K562 (cell line): Measurements from ENCODE around the gene FASTK. TPM values are rescaled to one million over a fixed set of nuclear protein-coding genes. Genes with fewer than 3 reads are reported as not detected.

Experiments
- AFF1 ChIP-seq, 2 experiments: fragments of 450-650 bp; IDR thresholded peaks; 2 replicates each; pipeline ENCODE4 v1.6.1; 2018; ENCODE audit warnings: mild to moderate bottlenecking in 2 of 2, low read depth in 1 of 2; ENCODE audit not compliant: partially characterized antibody in 2 of 2
- BRD9 ChIP-seq: fragments of 450-650 bp; IDR thresholded peaks from 2 replicates; pipeline ENCODE4 v1.6.1; 2018; ENCODE audit warnings: low read depth; ENCODE audit not compliant: partially characterized antibody
- CC2D1A ChIP-seq: fragments of 450-650 bp; IDR thresholded peaks from 2 replicates; pipeline ENCODE4 v1.6.1; 2017; ENCODE audit warnings: mild to moderate bottlenecking
- ESRRA ChIP-seq: fragments of 450-650 bp; IDR thresholded peaks from 2 replicates; pipeline ENCODE4 v1.6.1; 2014; ENCODE audit warnings: low read depth, mild to moderate bottlenecking, moderate library complexity, borderline replicate concordance
- GTF2E2 ChIP-seq: fragments of 200-800 bp; sonication (Bioruptor generic); IDR thresholded peaks from 2 replicates; pipeline ENCODE4 v1.6.1; 2016; ENCODE audit warnings: missing genetic modification characterization, missing compliant biosample characterization
- JUND ChIP-seq, 2 experiments: IDR thresholded peaks; 2 replicates in 1 of 2; 3 replicates in 1 of 2; pipeline ENCODE4 v1.6.1; 2011; ENCODE audit warnings: borderline replicate concordance in 2 of 2, low read depth in 2 of 2, low read length in 2 of 2, improper control_type of control experiment in 1 of 2, missing biosample characterization in 1 of 2, missing genetic modification characterization in 1 of 2, missing genetic modification reagents in 1 of 2
- KAT2B ChIP-seq: IDR thresholded peaks from one replicate; pipeline ENCODE4 v1.6.1; 2012; ENCODE audit warnings: low read depth, mild to moderate bottlenecking, control low read depth, inconsistent platforms, low read length, moderate library complexity
- LARP7 ChIP-seq: fragments of 450-650 bp; IDR thresholded peaks from 2 replicates; pipeline ENCODE4 v1.6.1; 2016
- MYC ChIP-seq, 2 experiments: fragments of 250-450 bp in 1 of 2; sonication (Bioruptor Pico) in 1 of 2; IDR thresholded peaks; 2 replicates each; pipeline versions ENCODE4 v1.5.1 to v1.6.1; 2012 to 2021; ENCODE audit warnings: low read depth in 2 of 2, borderline replicate concordance in 1 of 2, improper control_type of control experiment in 1 of 2, low read length in 1 of 2, mild to moderate bottlenecking in 1 of 2, moderate library complexity in 1 of 2
- OTX1 ChIP-seq: fragments of 450-650 bp; formaldehyde crosslinking; IDR thresholded peaks from 2 replicates; pipeline ENCODE4 v1.4.0; 2022; ENCODE audit warnings: mild to moderate bottlenecking
- SIN3A ChIP-seq, 2 experiments: fragments of 150-350 bp in 1 of 2; IDR thresholded peaks; 2 replicates each; pipeline ENCODE4 v1.6.1; 2011 to 2016; ENCODE audit warnings: borderline replicate concordance in 2 of 2, low read depth in 2 of 2, low read length in 2 of 2, mild to moderate bottlenecking in 2 of 2, moderate library complexity in 2 of 2; ENCODE audit not compliant: control insufficient read depth in 1 of 2
- TOE1 ChIP-seq, 2 experiments: fragments of 450-650 bp in 1 of 2; sonication (generic) in 1 of 2; formaldehyde crosslinking in 1 of 2; IDR thresholded peaks; 2 replicates each; pipeline versions ENCODE4 v1.7.1 to v1.8.0; 2016 to 2022; ENCODE audit warnings: borderline replicate concordance in 2 of 2, mild to moderate bottlenecking in 2 of 2, antibody characterized with exemption in 1 of 2, inconsistent platforms in 1 of 2, low read depth in 1 of 2, missing genetic modification reagents in 1 of 2, moderate library complexity in 1 of 2
- ZBTB33 ChIP-seq: sonication (generic); formaldehyde crosslinking; IDR thresholded peaks from 2 replicates; pipeline ENCODE4 v1.8.1; 2023; ENCODE audit warnings: mild to moderate bottlenecking, missing genetic modification reagents
- ZNF717 ChIP-seq: fragments of 250-450 bp; sonication (Bioruptor Pico); IDR thresholded peaks from 2 replicates; pipeline ENCODE4 v1.5.0; 2021
- polyA plus RNA-seq, 8 experiments: library from polyadenylated mRNA; depleted of rRNA in 4 of 8; stranded (reverse) in 5 of 8; unstranded in 3 of 8; fragments of >200 nt; fragmentation: Nextera tagmentation in 2 of 8; fragmentation: Illumina TruSeq in 1 of 8; extraction: Ambion mirVana in 2 of 8; extraction: Trizol in 1 of 8; gene quantifications; 2 replicates each; pipeline versions ENCODE4 v1.2.1 to v1.2.3, GENCODE V29; 2011 to 2014; ENCODE audit warnings: inconsistent platforms in 1 of 8, missing spikeins in 1 of 8
- total RNA-seq, 7 experiments: library from RNA; depleted of rRNA in 6 of 7; stranded (reverse); fragments of >200 nt in 6 of 7; fragmentation: Illumina TruSeq in 2 of 7; extraction: Trizol in 2 of 7; gene quantifications; 2 replicates each; pipeline versions ENCODE4 v1.2.1 to v1.2.3, GENCODE V29; 2011 to 2021; ENCODE audit warnings: low replicate concordance in 1 of 7
- TF ChIP-seq, protein P1 (sequence below): sonication (generic); formaldehyde crosslinking; IDR thresholded peaks from 2 replicates; pipeline ENCODE4 v1.8.1; 2023; ENCODE audit warnings: mild to moderate bottlenecking, missing genetic modification reagents, moderate library complexity
- TF ChIP-seq, protein P2 (sequence below): IDR thresholded peaks from 2 replicates; pipeline ENCODE4 v1.6.1; 2014; ENCODE audit warnings: antibody characterized with exemption

FASTK gene
- total and polyA plus RNA-seq, 9 of the 15 experiments (the other 6 are each of a cell fraction or from before 2014, with no cell fraction given): 0.51 to 150 (median 48.2) TPM

- TF ChIP-seq MYC (IDR thresholded peaks at IDR 0.05; ENCODE audit: low read depth, low read length) (peak; percentile 83), MYC (CRISPR knock-in tag; IDR thresholded peaks at IDR 0.05; ENCODE audit: borderline replicate concordance, low read depth) (peak; percentile 52; the same call in 1 of the 2 replicates), GTF2E2 (tag) (no peak), LARP7 (no peak), TOE1 (IDR thresholded peaks at IDR 0.05; ENCODE audit: borderline replicate concordance) (peak; percentile 53), TOE1 (CRISPR knock-in tag; IDR thresholded peaks at IDR 0.05; ENCODE audit: borderline replicate concordance, low read depth) (no peak), SIN3A (IDR thresholded peaks at IDR 0.05; ENCODE audit: borderline replicate concordance in 2 of 2, control insufficient read depth in 1 of 2, low read depth in 2 of 2, low read length in 2 of 2) (0 out of 4 replicates have a peak, but pooled peaks of 1 of the 2 experiments have one; percentile 39), OTX1 (CRISPR knock-in tag) (0 out of 2 replicates have a peak, but pooled peaks have one; percentile 3), JUND (IDR thresholded peaks at IDR 0.05; ENCODE audit: borderline replicate concordance, low read depth, low read length) (peak; percentile 69; the same call in 1 of the 2 replicates), JUND (tag; IDR thresholded peaks at IDR 0.05; ENCODE audit: borderline replicate concordance, low read depth, low read length) (peak; percentile 12; the same call in 1 of the 3 replicates), ESRRA (0 out of 2 replicates have a peak, but pooled peaks have one; percentile 48), ZBTB33 (CRISPR knock-in tag) (peak; percentile 98), CC2D1A (peak; percentile 86), KAT2B (peak; percentile 41), AFF1 (IDR thresholded peaks at IDR 0.05; ENCODE audit: low read depth in 1 of 2, partially characterized antibody in 2 of 2) (peak in 1 of 2 experiments; percentile 33), ZNF717 (CRISPR knock-in tag) (no peak), BRD9 (peak; percentile 36)
- TF ChIP-seq, protein P1, sequence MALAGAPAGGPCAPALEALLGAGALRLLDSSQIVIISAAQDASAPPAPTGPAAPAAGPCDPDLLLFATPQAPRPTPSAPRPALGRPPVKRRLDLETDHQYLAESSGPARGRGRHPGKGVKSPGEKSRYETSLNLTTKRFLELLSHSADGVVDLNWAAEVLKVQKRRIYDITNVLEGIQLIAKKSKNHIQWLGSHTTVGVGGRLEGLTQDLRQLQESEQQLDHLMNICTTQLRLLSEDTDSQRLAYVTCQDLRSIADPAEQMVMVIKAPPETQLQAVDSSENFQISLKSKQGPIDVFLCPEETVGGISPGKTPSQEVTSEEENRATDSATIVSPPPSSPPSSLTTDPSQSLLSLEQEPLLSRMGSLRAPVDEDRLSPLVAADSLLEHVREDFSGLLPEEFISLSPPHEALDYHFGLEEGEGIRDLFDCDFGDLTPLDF (CRISPR knock-in tag): peak; percentile 31; the same call in 1 of the 2 replicates
- TF ChIP-seq, protein P2, sequence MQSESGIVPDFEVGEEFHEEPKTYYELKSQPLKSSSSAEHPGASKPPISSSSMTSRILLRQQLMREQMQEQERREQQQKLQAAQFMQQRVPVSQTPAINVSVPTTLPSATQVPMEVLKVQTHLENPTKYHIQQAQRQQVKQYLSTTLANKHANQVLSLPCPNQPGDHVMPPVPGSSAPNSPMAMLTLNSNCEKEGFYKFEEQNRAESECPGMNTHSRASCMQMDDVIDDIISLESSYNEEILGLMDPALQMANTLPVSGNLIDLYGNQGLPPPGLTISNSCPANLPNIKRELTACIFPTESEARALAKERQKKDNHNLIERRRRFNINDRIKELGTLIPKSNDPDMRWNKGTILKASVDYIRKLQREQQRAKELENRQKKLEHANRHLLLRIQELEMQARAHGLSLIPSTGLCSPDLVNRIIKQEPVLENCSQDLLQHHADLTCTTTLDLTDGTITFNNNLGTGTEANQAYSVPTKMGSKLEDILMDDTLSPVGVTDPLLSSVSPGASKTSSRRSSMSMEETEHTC: peak; percentile 57
Measured at GRCh38 chr7:151123822-151124464, 43.3 kb upstream of the FASTK start (continued).
